Measurements from ENCODE around the gene CYS1. TPM values are rescaled to one million over a fixed set of nuclear protein-coding genes. Genes with fewer than 3 reads are reported as not detected.

Gene CYS1
- total and polyA plus RNA-seq, 7 experiments from 2014 or later = 1.3 TPM; not detected in 6

DNA sequence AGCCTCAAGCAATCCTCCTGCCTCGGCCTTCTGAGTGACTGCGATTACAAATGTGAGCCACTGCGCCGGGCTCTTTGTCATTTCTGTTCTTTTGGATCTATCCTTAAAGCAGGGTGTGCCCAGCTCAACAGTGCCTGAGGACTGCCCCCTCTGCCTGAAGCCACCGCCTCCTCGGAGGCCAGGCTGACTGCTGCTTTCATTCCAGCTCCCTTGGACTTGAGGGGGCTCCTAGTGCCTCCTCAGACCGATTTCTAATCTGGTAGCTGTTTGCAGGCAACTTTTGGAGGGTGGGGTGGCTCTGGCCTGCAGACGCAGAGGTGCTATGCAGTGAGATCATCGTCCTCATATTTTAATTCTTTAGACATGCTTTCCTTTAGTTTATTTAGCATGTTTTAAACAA is 72.8 kb downstream of the CYS1 start:
- H3K4me3 Mint-ChIP-seq = no peak overlapping the region
- Histone ChIP-seq H3K4me1 (ENCODE audit: control insufficient read depth in 2 of 2, insufficient read depth in 2 of 2, low read length in 2 of 2) (no peaks in the 10 kb centered on the region), H3K9me3 (ENCODE audit: control insufficient read depth in 2 of 3, low read length in 3 of 3) (no peaks in the 10 kb centered on the region), H3K4me3 (ENCODE audit: low read length) (no peak overlapping the region), H3K27me3 (ENCODE audit: control insufficient read depth in 2 of 2, insufficient read depth in 2 of 2, low read length in 2 of 2) (no peaks in the 10 kb centered on the region), H3K36me3 (ENCODE audit: control insufficient read depth in 2 of 3, insufficient read depth in 3 of 3, low read length in 3 of 3) (no peaks in the 10 kb centered on the region), H3K27ac (ENCODE audit: low read depth, low read length) (no peak overlapping the region)
- no peak overlapping the region for H3K27ac Mint-ChIP-seq
- no peak for DNase-seq
- H3K9me3 Mint-ChIP-seq = no peaks in the 10 kb centered on the region
- ChIA-PET CTCF (interaction anchor here (0.6 kb wide), 1 partner anchor 17 kb away, joined by 3 read pairs; no protein-coding TSS in a partner anchor), POLR2A (no interaction called here)
- ATAC-seq = no peak
- H3K36me3 Mint-ChIP-seq = no peaks in the 10 kb centered on the region
- H3K4me1 Mint-ChIP-seq = peaks cover 0 to 1% (median 0%) of the 10 kb centered on the region in 7 donors
- intact Hi-C loops (cut with micrococcal nuclease) = no loop called here
- H3K27me3 Mint-ChIP-seq = peaks cover 5 to 27% (median 11%) of the 10 kb centered on the region in 5 donors

Other genes with a start within 250 kb of the CYS1 start
- gene TAF1B, start 236.9 kb downstream of the CYS1 start, total RNA-seq = 10 to 100 TPM in 4 of 5 experiments, 1 to 10 TPM in 1; 9.2 to 28.2 (median 20.9) TPM
- 1 to 10 TPM; 7.2 to 8.6 TPM for gene TAF1B, start 236.9 kb downstream of the CYS1 start, polyA plus RNA-seq
- gene GRHL1, start 128.7 kb downstream of the CYS1 start, total RNA-seq = 1 to 10 TPM in 1 of 5 experiments, under 1 TPM in 4; 0.19 to 1.3 (median 0.56) TPM
- under 1 TPM in 1 of 2 donors, not detected in 1; 0.33 TPM for gene GRHL1, start 128.7 kb downstream of the CYS1 start, polyA plus RNA-seq
- 10 to 100 TPM in 2 of 5 experiments, 1 to 10 TPM in 3; 2.7 to 48.6 (median 6.8) TPM for gene KLF11, start 36.9 kb downstream of the CYS1 start, total RNA-seq
- 1 to 10 TPM; 1.3 to 1.7 TPM for gene KLF11, start 36.9 kb downstream of the CYS1 start, polyA plus RNA-seq
- gene RRM2, start 42.3 kb upstream of the CYS1 start, total RNA-seq = 100 to 1,000 TPM in 1 of 5 experiments, 1 to 10 TPM in 1, under 1 TPM in 3; 0.13 to 330 (median 0.51) TPM
- not detected for gene RRM2, start 42.3 kb upstream of the CYS1 start, polyA plus RNA-seq
- 10 to 100 TPM; 44.9 to 90.5 (median 65.8) TPM for gene HPCAL1, start 222.5 kb upstream of the CYS1 start, total RNA-seq
- gene HPCAL1, start 222.5 kb upstream of the CYS1 start, polyA plus RNA-seq = 100 to 1,000 TPM; 105 to 137 TPM

Measured in naive thymus-derived CD4-positive, alpha-beta T cell (primary cell).